GM06990 (cell line): ENCODE data around the gene SPTBN4.
"Not testable (repeated sequence)": the region's sequence is repeated elsewhere in the genome, so short reads cannot be mapped to it uniquely, and the experiment has no call there.

Experiments used
- DNase-seq: peaks from one replicate; pipeline ENCODE4 v3.0.0-alpha.2; 2011; ENCODE audit not compliant: insufficient read length; ENCODE audit errors: extremely low read depth
- H3K27me3 ChIP-seq: replicated peaks from 2 replicates; pipeline ENCODE4 v1.6.0; 2011; ENCODE audit warnings: low read length; ENCODE audit not compliant: control insufficient read depth, insufficient read depth
- H3K36me3 ChIP-seq: 2 replicates; pipeline ENCODE4 v1.5.1; 2011; ENCODE audit warnings: low read length; ENCODE audit not compliant: control insufficient read depth, insufficient read depth
- H3K4me3 ChIP-seq: replicated peaks from 2 replicates; pipeline ENCODE4 v1.5.1; 2011; ENCODE audit warnings: low read depth, mild to moderate bottlenecking, control low read depth, low read length
- CTCF ChIP-seq: IDR thresholded peaks from 2 replicates; pipeline ENCODE4 v1.5.1; 2011; ENCODE audit warnings: low read length, control low read depth, mild to moderate bottlenecking, inconsistent platforms; ENCODE audit not compliant: insufficient read depth, poor library complexity, severe bottlenecking

The SPTBN4 gene

DNA sequence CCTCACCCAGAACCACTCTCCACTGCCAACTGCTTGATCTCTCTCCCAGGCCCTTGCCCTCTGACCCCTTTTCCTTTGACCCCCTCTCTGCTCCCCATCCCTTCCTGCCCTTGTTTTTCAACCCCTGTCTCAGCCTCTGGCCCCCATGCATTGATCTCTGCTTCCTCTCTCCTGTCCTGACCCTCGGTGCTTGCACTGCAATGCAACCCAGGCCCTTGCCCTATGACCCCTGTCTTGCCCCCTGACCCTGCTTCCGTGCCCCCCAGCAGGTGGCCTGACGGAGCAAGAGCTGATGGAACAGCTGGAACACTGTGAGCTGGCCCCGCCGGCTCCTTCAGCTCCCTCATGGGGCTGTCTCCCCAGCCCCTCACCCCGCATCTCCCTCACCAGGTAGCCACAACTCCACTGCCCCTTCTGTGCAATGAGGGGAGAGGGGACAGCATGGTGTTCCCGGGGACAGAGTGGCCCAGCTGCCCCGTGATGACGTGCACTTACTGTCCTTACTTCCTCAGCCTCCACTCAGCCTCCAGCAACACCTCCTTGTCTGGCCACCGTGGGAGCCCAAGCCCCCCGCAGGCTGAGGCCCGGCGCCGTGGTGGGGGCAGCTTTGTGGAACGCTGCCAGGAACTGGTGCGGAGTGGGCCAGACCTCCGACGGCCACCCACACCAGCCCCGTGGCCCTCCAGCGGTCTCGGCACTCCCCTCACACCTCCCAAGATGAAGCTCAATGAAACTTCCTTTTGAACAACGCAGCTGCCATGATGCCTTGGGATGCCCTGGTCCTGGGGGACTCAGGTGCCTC is 123.9 kb downstream of the SPTBN4 start:
- no peaks in the 10 kb centered on the region for H3K27me3 ChIP-seq
- H3K36me3 ChIP-seq, result peaks cover 7% of the 10 kb centered on the region
- no peak overlapping the region for H3K4me3 ChIP-seq
- no peak for DNase-seq
- no peak for TF ChIP-seq CTCF

GRCh38 chr19:40591724-40592123 is 124.9 kb downstream of the SPTBN4 start:
- not testable (repeated sequence) for DNase-seq, H3K27me3 ChIP-seq, H3K4me3 ChIP-seq, H3K36me3 ChIP-seq

DNA sequence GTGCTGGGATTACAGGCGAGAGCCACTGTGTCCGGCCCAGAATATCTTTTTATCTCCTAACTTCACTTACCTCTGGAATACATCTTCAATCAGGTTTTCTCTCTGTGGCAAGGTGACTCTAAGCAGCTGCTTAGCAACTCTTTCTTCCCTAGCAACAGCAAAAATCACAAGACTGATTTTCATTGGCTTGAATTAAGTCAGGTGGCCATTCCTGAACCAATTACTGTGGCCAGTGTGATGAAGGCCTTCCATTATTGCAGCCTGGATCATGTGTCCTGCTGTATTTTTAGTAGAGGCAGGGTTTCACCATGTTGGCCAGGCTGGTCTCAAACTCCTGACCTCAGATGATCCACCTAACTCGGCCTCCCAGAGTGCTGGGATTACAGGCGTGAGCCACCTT is 125.4 kb downstream of the SPTBN4 start:
- no peak for DNase-seq
- no peak for TF ChIP-seq CTCF
- H3K36me3 ChIP-seq, result peaks cover 3% of the 10 kb centered on the region

GRCh38 chr19:40594255-40594654 is 127.5 kb downstream of the SPTBN4 start:
- no peak for DNase-seq
- peaks cover 7% of the 10 kb centered on the region for H3K27me3 ChIP-seq
- H3K36me3 ChIP-seq, result no peaks in the 10 kb centered on the region; the same call in 1 of the 2 replicates
- no peak for TF ChIP-seq CTCF
- no peak overlapping the region for H3K4me3 ChIP-seq

More for the DNA sequence above, 125.4 kb downstream of the SPTBN4 start:
- Histone ChIP-seq H3K4me3 (no peak overlapping the region), H3K27me3 (peaks cover 2% of the 10 kb centered on the region)

- no peaks in the 10 kb centered on the region; the same call in 1 of the 2 replicates for H3K36me3 ChIP-seq
- TF ChIP-seq CTCF, result no peak
- H3K4me3 ChIP-seq, result no peak overlapping the region
- DNase-seq, result no peak
- peaks cover 8% of the 10 kb centered on the region for H3K27me3 ChIP-seq
These were observed 127.9 kb downstream of the SPTBN4 start for GRCh38 chr19:40594657-40595091.

- Histone ChIP-seq H3K4me3 (peak overlapping the region; percentile 5), H3K36me3 (no peaks in the 10 kb centered on the region), H3K27me3 (peaks cover 8% of the 10 kb centered on the region)
- DNase-seq, result no peak
- TF ChIP-seq CTCF, result no peak
These were observed 130.0 kb downstream of the SPTBN4 start for GRCh38 chr19:40596608-40597328.
